Measurements from ENCODE around the gene UPK2. TPM values are rescaled to one million over a fixed set of nuclear protein-coding genes. Genes with fewer than 3 reads are reported as not detected.

UPK2 gene
- polyA plus RNA-seq, 2 donors, result 1.1 to 11.2 TPM

- Histone ChIP-seq H3K9me3 (ENCODE audit: control insufficient read depth in 2 of 2, insufficient read depth in 1 of 2, low read depth in 1 of 2, low read length in 1 of 2) (no peaks in the 10 kb centered on the region), H3K4me1 (ENCODE audit: control insufficient read depth in 2 of 2, insufficient read depth in 2 of 2, low read length in 1 of 2) (peaks cover 25 to 71% of the 10 kb centered on the region in 2 donors), H3K27me3 (ENCODE audit: control insufficient read depth in 1 of 2, insufficient read depth in 2 of 2, low read length in 2 of 2) (no peaks in the 10 kb centered on the region), H3K36me3 (ENCODE audit: control insufficient read depth in 2 of 2, insufficient read depth in 2 of 2, low read length in 1 of 2) (peaks cover 0 to 7% of the 10 kb centered on the region in 2 donors), H3K4me3 (ENCODE audit: low read depth in 1 of 2, low read length in 2 of 2) (peak overlapping the region in 1 of 2 donors; percentile 25), H3K27ac (ENCODE audit: low read depth in 2 of 2, low read length in 1 of 2) (peak overlapping the region; percentile 98 to 99)
- WGBS, 2 donors, result 16 to 18% methylated on average over 23 of the region's 23 CpGs
Observed at GRCh38 chr11:118911880-118912741, 44.0 kb upstream of the UPK2 start.

GRCh38 chr11:118912742-118913410 is 43.2 kb upstream of the UPK2 start:
- H3K4me3 ChIP-seq (ENCODE audit: low read depth in 1 of 2, low read length in 2 of 2), result no peak overlapping the region

GRCh38 chr11:118913411-118914125 is 42.5 kb upstream of the UPK2 start:
- no peaks in the 10 kb centered on the region for H3K9me3 ChIP-seq (ENCODE audit: control insufficient read depth in 2 of 2, insufficient read depth in 1 of 2, low read depth in 1 of 2, low read length in 1 of 2)
- H3K36me3 ChIP-seq (ENCODE audit: control insufficient read depth in 2 of 2, insufficient read depth in 2 of 2, low read length in 1 of 2), result no peaks in the 10 kb centered on the region
- H3K4me3 ChIP-seq (ENCODE audit: low read depth in 1 of 2, low read length in 2 of 2), result no peak overlapping the region
- peaks cover 31 to 72% of the 10 kb centered on the region in 2 donors for H3K4me1 ChIP-seq (ENCODE audit: control insufficient read depth in 2 of 2, insufficient read depth in 2 of 2, low read length in 1 of 2)
- H3K27ac ChIP-seq (ENCODE audit: low read depth in 2 of 2, low read length in 1 of 2), result peak overlapping the region; percentile 98 to 99
- WGBS, 2 donors, result 15 to 21% methylated on average over 8 to 9 of the region's 9 CpGs
- H3K27me3 ChIP-seq (ENCODE audit: control insufficient read depth in 1 of 2, insufficient read depth in 2 of 2, low read length in 2 of 2), result no peaks in the 10 kb centered on the region

More at GRCh38 chr11:118912742-118913410, 43.2 kb upstream of the UPK2 start:
- H3K27me3 ChIP-seq (ENCODE audit: control insufficient read depth in 1 of 2, insufficient read depth in 2 of 2, low read length in 2 of 2), result no peaks in the 10 kb centered on the region
- H3K9me3 ChIP-seq (ENCODE audit: control insufficient read depth in 2 of 2, insufficient read depth in 1 of 2, low read depth in 1 of 2, low read length in 1 of 2), result no peaks in the 10 kb centered on the region
- peak overlapping the region; percentile 98 to 99 for H3K27ac ChIP-seq (ENCODE audit: low read depth in 2 of 2, low read length in 1 of 2)
- 20 to 26% methylated on average over 12 of the region's 12 CpGs for WGBS, 2 donors
- peaks cover 29 to 68% of the 10 kb centered on the region in 2 donors for H3K4me1 ChIP-seq (ENCODE audit: control insufficient read depth in 2 of 2, insufficient read depth in 2 of 2, low read length in 1 of 2)
- peaks cover 0 to 3% of the 10 kb centered on the region in 2 donors for H3K36me3 ChIP-seq (ENCODE audit: control insufficient read depth in 2 of 2, insufficient read depth in 2 of 2, low read length in 1 of 2)

- Histone ChIP-seq H3K4me3 (ENCODE audit: low read depth in 1 of 2, low read length in 2 of 2) (no peak overlapping the region), H3K36me3 (ENCODE audit: control insufficient read depth in 2 of 2, insufficient read depth in 2 of 2, low read length in 1 of 2) (no peaks in the 10 kb centered on the region), H3K27me3 (ENCODE audit: control insufficient read depth in 1 of 2, insufficient read depth in 2 of 2, low read length in 2 of 2) (no peaks in the 10 kb centered on the region), H3K27ac (ENCODE audit: low read depth in 2 of 2, low read length in 1 of 2) (peak overlapping the region; percentile 98 to 99), H3K9me3 (ENCODE audit: control insufficient read depth in 2 of 2, insufficient read depth in 1 of 2, low read depth in 1 of 2, low read length in 1 of 2) (no peaks in the 10 kb centered on the region), H3K4me1 (ENCODE audit: control insufficient read depth in 2 of 2, insufficient read depth in 2 of 2, low read length in 1 of 2) (peaks cover 33 to 77% of the 10 kb centered on the region in 2 donors)
- WGBS, 2 donors, result 18 to 20% methylated on average over 11 to 15 of the region's 15 CpGs
Observed at GRCh38 chr11:118914178-118914918, 41.8 kb upstream of the UPK2 start.

- H3K4me3 ChIP-seq (ENCODE audit: low read depth in 1 of 2, low read length in 2 of 2), result no peak overlapping the region
- H3K27me3 ChIP-seq (ENCODE audit: control insufficient read depth in 1 of 2, insufficient read depth in 2 of 2, low read length in 2 of 2), result no peaks in the 10 kb centered on the region
- H3K27ac ChIP-seq (ENCODE audit: low read depth in 2 of 2, low read length in 1 of 2), result peak overlapping the region; percentile 98 to 99
- H3K36me3 ChIP-seq (ENCODE audit: control insufficient read depth in 2 of 2, insufficient read depth in 2 of 2, low read length in 1 of 2), result no peaks in the 10 kb centered on the region
- H3K4me1 ChIP-seq (ENCODE audit: control insufficient read depth in 2 of 2, insufficient read depth in 2 of 2, low read length in 1 of 2), result peaks cover 37 to 77% of the 10 kb centered on the region in 2 donors
- WGBS, 2 donors, result 71 to 74% methylated on average over 4 of the region's 4 CpGs
- no peaks in the 10 kb centered on the region for H3K9me3 ChIP-seq (ENCODE audit: control insufficient read depth in 2 of 2, insufficient read depth in 1 of 2, low read depth in 1 of 2, low read length in 1 of 2)
Observed at GRCh38 chr11:118914987-118915386, 41.1 kb upstream of the UPK2 start.

- Histone ChIP-seq H3K27me3 (ENCODE audit: control insufficient read depth in 1 of 2, insufficient read depth in 2 of 2, low read length in 2 of 2) (no peaks in the 10 kb centered on the region), H3K36me3 (ENCODE audit: control insufficient read depth in 2 of 2, insufficient read depth in 2 of 2, low read length in 1 of 2) (no peaks in the 10 kb centered on the region), H3K4me1 (ENCODE audit: control insufficient read depth in 2 of 2, insufficient read depth in 2 of 2, low read length in 1 of 2) (peaks cover 37 to 78% of the 10 kb centered on the region in 2 donors), H3K4me3 (ENCODE audit: low read depth in 1 of 2, low read length in 2 of 2) (no peak overlapping the region), H3K27ac (ENCODE audit: low read depth in 2 of 2, low read length in 1 of 2) (peak overlapping the region; percentile 98 to 99), H3K9me3 (ENCODE audit: control insufficient read depth in 2 of 2, insufficient read depth in 1 of 2, low read depth in 1 of 2, low read length in 1 of 2) (no peaks in the 10 kb centered on the region)
- 72 to 74% methylated on average over 2 of the region's 2 CpGs for WGBS, 2 donors
Observed at GRCh38 chr11:118915396-118915795, 40.7 kb upstream of the UPK2 start.

- Histone ChIP-seq H3K4me3 (ENCODE audit: low read depth in 1 of 2, low read length in 2 of 2) (no peak overlapping the region), H3K4me1 (ENCODE audit: control insufficient read depth in 2 of 2, insufficient read depth in 2 of 2, low read length in 1 of 2) (peaks cover 37 to 83% of the 10 kb centered on the region in 2 donors), H3K36me3 (ENCODE audit: control insufficient read depth in 2 of 2, insufficient read depth in 2 of 2, low read length in 1 of 2) (no peaks in the 10 kb centered on the region), H3K9me3 (ENCODE audit: control insufficient read depth in 2 of 2, insufficient read depth in 1 of 2, low read depth in 1 of 2, low read length in 1 of 2) (no peaks in the 10 kb centered on the region), H3K27me3 (ENCODE audit: control insufficient read depth in 1 of 2, insufficient read depth in 2 of 2, low read length in 2 of 2) (no peaks in the 10 kb centered on the region), H3K27ac (ENCODE audit: low read depth in 2 of 2, low read length in 1 of 2) (peak overlapping the region; percentile 98 to 99)
- WGBS, 2 donors, result 40 to 45% methylated on average over 10 of the region's 10 CpGs
Observed at GRCh38 chr11:118915941-118916841, 39.9 kb upstream of the UPK2 start.

- 19 to 27% methylated on average over 8 of the region's 8 CpGs for WGBS, 2 donors
- Histone ChIP-seq H3K27me3 (ENCODE audit: control insufficient read depth in 1 of 2, insufficient read depth in 2 of 2, low read length in 2 of 2) (no peaks in the 10 kb centered on the region), H3K4me1 (ENCODE audit: control insufficient read depth in 2 of 2, insufficient read depth in 2 of 2, low read length in 1 of 2) (peaks cover 43 to 84% of the 10 kb centered on the region in 2 donors), H3K4me3 (ENCODE audit: low read depth in 1 of 2, low read length in 2 of 2) (no peak overlapping the region), H3K9me3 (ENCODE audit: control insufficient read depth in 2 of 2, insufficient read depth in 1 of 2, low read depth in 1 of 2, low read length in 1 of 2) (no peaks in the 10 kb centered on the region), H3K27ac (ENCODE audit: low read depth in 2 of 2, low read length in 1 of 2) (peak overlapping the region; percentile 98 to 99), H3K36me3 (ENCODE audit: control insufficient read depth in 2 of 2, insufficient read depth in 2 of 2, low read length in 1 of 2) (no peaks in the 10 kb centered on the region)
Observed at GRCh38 chr11:118916842-118917388, 39.2 kb upstream of the UPK2 start.

Data from esophagus (tissue), 2 donors.